Thyroid gland (tissue), 4 donors: ENCODE data around the gene ESRRB.

ENCODE experiments used
- POLR2A ChIP-seq, 2 donors: fragments of 450-650 bp; IDR thresholded peaks; one replicate each; pipeline ENCODE4 v1.6.1; 2017; ENCODE audit warnings: antibody characterized with exemption in 2 of 2, mild to moderate bottlenecking in 2 of 2, moderate library complexity in 1 of 2
- TF ChIP-seq, protein P1 (sequence below), 6 experiments: fragments of 200-600 bp in 3 of 6; fragments of 450-650 bp in 3 of 6; sonication (generic) in 3 of 6; IDR thresholded peaks; one replicate each; pipeline ENCODE4 v1.5.1; 2016 to 2019; ENCODE audit warnings: antibody characterized with exemption in 6 of 6, mild to moderate bottlenecking in 2 of 6, inconsistent platforms in 1 of 6, moderate library complexity in 1 of 6

DNA sequence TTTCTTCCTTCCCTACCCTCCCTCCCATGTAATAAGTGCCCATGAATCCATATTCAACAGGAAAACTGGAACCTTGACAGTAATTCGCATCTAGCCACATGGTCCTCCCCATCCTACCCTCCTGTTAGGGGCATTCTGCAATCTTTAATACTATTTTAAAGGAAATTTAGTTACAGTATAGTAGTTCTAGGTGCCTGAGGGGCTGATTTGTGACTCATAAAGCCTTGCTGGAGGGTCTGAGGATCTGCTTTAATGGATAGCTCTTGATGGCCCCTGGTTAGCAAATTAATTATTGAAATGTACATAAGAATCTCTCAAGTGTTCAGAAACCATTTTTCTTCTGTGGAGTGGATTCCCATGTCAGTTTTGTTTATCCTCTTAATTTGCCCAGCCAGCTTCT lies 54.1 kb downstream of the ESRRB start:
- TF ChIP-seq POLR2A (IDR thresholded peaks at IDR 0.05), result no peak
- TF ChIP-seq, protein P1, sequence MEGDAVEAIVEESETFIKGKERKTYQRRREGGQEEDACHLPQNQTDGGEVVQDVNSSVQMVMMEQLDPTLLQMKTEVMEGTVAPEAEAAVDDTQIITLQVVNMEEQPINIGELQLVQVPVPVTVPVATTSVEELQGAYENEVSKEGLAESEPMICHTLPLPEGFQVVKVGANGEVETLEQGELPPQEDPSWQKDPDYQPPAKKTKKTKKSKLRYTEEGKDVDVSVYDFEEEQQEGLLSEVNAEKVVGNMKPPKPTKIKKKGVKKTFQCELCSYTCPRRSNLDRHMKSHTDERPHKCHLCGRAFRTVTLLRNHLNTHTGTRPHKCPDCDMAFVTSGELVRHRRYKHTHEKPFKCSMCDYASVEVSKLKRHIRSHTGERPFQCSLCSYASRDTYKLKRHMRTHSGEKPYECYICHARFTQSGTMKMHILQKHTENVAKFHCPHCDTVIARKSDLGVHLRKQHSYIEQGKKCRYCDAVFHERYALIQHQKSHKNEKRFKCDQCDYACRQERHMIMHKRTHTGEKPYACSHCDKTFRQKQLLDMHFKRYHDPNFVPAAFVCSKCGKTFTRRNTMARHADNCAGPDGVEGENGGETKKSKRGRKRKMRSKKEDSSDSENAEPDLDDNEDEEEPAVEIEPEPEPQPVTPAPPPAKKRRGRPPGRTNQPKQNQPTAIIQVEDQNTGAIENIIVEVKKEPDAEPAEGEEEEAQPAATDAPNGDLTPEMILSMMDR (IDR thresholded peaks at IDR 0.05), result no peak
